Breast epithelium (tissue), 3 donors: ENCODE measurements around the gene ESF1.

Experiments
- POLR2A ChIP-seq: fragments of 450-650 bp; IDR thresholded peaks from one replicate; pipeline ENCODE4 v1.6.1; 2016; ENCODE audit warnings: antibody characterized with exemption, mild to moderate bottlenecking, moderate library complexity
- TF ChIP-seq, protein P1 (sequence below), 3 donors: fragments of 450-650 bp; IDR thresholded peaks; one replicate each; pipeline ENCODE4 v1.5.1; 2016 to 2017; ENCODE audit warnings: antibody characterized with exemption in 3 of 3, mild to moderate bottlenecking in 3 of 3, moderate library complexity in 3 of 3

DNA sequence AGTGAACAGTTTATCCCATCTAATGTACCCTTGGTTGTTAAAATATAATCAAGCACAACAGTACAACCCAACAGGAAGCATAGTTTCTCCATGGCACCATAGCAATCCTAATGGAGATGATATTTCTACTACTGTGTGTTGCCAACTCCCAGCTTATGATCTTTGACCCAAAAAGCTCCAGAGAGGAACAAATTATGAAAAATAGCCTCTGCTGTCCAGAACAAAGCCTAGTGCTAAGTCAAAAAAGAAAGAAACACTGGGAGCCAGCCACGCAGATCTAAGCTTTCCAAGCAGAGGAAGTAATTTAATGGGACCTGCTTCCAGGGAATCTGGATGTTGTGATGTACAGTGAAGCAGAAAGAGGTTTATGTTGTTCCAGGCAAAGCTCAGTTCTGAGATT is 93.8 kb downstream of the ESF1 start:
- no peak for TF ChIP-seq POLR2A
- TF ChIP-seq, protein P1, sequence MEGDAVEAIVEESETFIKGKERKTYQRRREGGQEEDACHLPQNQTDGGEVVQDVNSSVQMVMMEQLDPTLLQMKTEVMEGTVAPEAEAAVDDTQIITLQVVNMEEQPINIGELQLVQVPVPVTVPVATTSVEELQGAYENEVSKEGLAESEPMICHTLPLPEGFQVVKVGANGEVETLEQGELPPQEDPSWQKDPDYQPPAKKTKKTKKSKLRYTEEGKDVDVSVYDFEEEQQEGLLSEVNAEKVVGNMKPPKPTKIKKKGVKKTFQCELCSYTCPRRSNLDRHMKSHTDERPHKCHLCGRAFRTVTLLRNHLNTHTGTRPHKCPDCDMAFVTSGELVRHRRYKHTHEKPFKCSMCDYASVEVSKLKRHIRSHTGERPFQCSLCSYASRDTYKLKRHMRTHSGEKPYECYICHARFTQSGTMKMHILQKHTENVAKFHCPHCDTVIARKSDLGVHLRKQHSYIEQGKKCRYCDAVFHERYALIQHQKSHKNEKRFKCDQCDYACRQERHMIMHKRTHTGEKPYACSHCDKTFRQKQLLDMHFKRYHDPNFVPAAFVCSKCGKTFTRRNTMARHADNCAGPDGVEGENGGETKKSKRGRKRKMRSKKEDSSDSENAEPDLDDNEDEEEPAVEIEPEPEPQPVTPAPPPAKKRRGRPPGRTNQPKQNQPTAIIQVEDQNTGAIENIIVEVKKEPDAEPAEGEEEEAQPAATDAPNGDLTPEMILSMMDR (IDR thresholded peaks at IDR 0.05), result no peak
